ENCODE measurements around the gene CDH19. TPM values are rescaled to one million over a fixed set of nuclear protein-coding genes. Genes with fewer than 3 reads are reported as not detected.

Gene CDH19
- total and polyA plus RNA-seq, 10 of the 15 experiments (the other 5 are each of a cell fraction or from before 2014, with no cell fraction given), result 0.01 TPM; not detected in 9

- H3K79me2 ChIP-seq (ENCODE audit: control insufficient read depth, insufficient read depth, low read length), result no peaks in the 10 kb centered on the region
- no peaks in the 10 kb centered on the region for H3K4me1 ChIP-seq (ENCODE audit: control insufficient read depth, insufficient read depth, low read length)
- no peak overlapping the region for H3K27ac ChIP-seq (ENCODE audit: control insufficient read depth, insufficient read depth)
- no peak overlapping the region for H2AFZ ChIP-seq (ENCODE audit: control insufficient read depth, low read depth, low read length)
- no TSS peak for BruUV-seq (replicated peaks)
- no peaks in the 10 kb centered on the region for H3K9me3 ChIP-seq (replicated peaks; ENCODE audit: control insufficient read depth, insufficient read depth, low read length)
- ChIA-PET CTCF (interaction anchor here (2.0 kb wide), 1 partner anchor 16 kb away, joined by 5 read pairs; no protein-coding TSS in a partner anchor), POLR2A (no interaction called here), SMC1A (ENCODE audit: uncharacterized antibody, unreplicated experiment) (no interaction called here), RAD21 (ENCODE audit: unreplicated experiment) (no interaction called here)
- no peak overlapping the region for H3K4me2 ChIP-seq (ENCODE audit: control insufficient read depth, insufficient read depth)
- in situ Hi-C loops (cut with MboI), result no loop called here
- WGBS (ENCODE audit: insufficient coverage, insufficient replicate concordance, low lambda C conversion rate, missing lambda C conversion rate), result 15% methylated on average over 2 of the region's 2 CpGs
- DNase-seq (ENCODE audit: low read depth, low spot score) (no peak), FAIRE-seq (peak; percentile 66), ATAC-seq (no peak)
- TF ChIP-seq, protein P1, sequence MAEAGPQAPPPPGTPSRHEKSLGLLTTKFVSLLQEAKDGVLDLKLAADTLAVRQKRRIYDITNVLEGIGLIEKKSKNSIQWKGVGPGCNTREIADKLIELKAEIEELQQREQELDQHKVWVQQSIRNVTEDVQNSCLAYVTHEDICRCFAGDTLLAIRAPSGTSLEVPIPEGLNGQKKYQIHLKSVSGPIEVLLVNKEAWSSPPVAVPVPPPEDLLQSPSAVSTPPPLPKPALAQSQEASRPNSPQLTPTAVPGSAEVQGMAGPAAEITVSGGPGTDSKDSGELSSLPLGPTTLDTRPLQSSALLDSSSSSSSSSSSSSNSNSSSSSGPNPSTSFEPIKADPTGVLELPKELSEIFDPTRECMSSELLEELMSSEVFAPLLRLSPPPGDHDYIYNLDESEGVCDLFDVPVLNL (IDR thresholded peaks at IDR 0.05; ENCODE audit: low read depth, low read length), result no peak
- TF ChIP-seq YY1 (IDR thresholded peaks at IDR 0.05; ENCODE audit: low read depth, low read length), result no peak
- no peak for TF ChIP-seq JUNB (IDR thresholded peaks at IDR 0.05)
- TF ChIP-seq NR2C1 (IDR thresholded peaks at IDR 0.05), result no peak
- TF ChIP-seq, protein P2, sequence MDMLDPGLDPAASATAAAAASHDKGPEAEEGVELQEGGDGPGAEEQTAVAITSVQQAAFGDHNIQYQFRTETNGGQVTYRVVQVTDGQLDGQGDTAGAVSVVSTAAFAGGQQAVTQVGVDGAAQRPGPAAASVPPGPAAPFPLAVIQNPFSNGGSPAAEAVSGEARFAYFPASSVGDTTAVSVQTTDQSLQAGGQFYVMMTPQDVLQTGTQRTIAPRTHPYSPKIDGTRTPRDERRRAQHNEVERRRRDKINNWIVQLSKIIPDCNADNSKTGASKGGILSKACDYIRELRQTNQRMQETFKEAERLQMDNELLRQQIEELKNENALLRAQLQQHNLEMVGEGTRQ (IDR thresholded peaks at IDR 0.05; ENCODE audit: borderline replicate concordance, low read depth, low read length), result no peak
- TF ChIP-seq, protein P3, sequence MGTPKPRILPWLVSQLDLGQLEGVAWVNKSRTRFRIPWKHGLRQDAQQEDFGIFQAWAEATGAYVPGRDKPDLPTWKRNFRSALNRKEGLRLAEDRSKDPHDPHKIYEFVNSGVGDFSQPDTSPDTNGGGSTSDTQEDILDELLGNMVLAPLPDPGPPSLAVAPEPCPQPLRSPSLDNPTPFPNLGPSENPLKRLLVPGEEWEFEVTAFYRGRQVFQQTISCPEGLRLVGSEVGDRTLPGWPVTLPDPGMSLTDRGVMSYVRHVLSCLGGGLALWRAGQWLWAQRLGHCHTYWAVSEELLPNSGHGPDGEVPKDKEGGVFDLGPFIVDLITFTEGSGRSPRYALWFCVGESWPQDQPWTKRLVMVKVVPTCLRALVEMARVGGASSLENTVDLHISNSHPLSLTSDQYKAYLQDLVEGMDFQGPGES (IDR thresholded peaks at IDR 0.05), result no peak
- TF ChIP-seq SRF (IDR thresholded peaks at IDR 0.05; ENCODE audit: low read depth in 2 of 2, low read length in 2 of 2), result no peak
- TF ChIP-seq CEBPZ (IDR thresholded peaks at IDR 0.05; ENCODE audit: low read depth, low read length), result no peak
- TF ChIP-seq ZBED1 (IDR thresholded peaks at IDR 0.05; ENCODE audit: borderline replicate concordance), result no peak
- TF ChIP-seq, protein P4, sequence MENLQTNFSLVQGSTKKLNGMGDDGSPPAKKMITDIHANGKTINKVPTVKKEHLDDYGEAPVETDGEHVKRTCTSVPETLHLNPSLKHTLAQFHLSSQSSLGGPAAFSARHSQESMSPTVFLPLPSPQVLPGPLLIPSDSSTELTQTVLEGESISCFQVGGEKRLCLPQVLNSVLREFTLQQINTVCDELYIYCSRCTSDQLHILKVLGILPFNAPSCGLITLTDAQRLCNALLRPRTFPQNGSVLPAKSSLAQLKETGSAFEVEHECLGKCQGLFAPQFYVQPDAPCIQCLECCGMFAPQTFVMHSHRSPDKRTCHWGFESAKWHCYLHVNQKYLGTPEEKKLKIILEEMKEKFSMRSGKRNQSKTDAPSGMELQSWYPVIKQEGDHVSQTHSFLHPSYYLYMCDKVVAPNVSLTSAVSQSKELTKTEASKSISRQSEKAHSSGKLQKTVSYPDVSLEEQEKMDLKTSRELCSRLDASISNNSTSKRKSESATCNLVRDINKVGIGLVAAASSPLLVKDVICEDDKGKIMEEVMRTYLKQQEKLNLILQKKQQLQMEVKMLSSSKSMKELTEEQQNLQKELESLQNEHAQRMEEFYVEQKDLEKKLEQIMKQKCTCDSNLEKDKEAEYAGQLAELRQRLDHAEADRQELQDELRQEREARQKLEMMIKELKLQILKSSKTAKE (IDR thresholded peaks at IDR 0.05; ENCODE audit: low read depth, poor library complexity, severe bottlenecking), result no peak
- TF ChIP-seq POLR2AphosphoS5 (IDR thresholded peaks at IDR 0.05; ENCODE audit: low read length), result no peak
- no peaks in the 10 kb centered on the region for H3K36me3 ChIP-seq (ENCODE audit: control insufficient read depth in 2 of 2, insufficient read depth in 2 of 2, low read length in 1 of 2)
- no peak overlapping the region for H3K9ac ChIP-seq (ENCODE audit: control insufficient read depth, insufficient read depth, low read length)
- intact Hi-C loops (cut with micrococcal nuclease; ENCODE audit: unreplicated experiment), result no loop called here
- H3K27me3 ChIP-seq (replicated peaks in 1 of 2; ENCODE audit: control insufficient read depth in 2 of 2, insufficient read depth in 2 of 2, low read length in 1 of 2), result no peaks in the 10 kb centered on the region
- H4K20me1 ChIP-seq (ENCODE audit: control insufficient read depth, insufficient read depth), result no peaks in the 10 kb centered on the region
- H3K4me3 ChIP-seq, result no peak overlapping the region
These were observed 92.6 kb downstream of the CDH19 start for GRCh38 chr18:66511289-66511688.

Measured in GM12878 (cell line).